ENCODE measurements around the gene GPAM.

Gene GPAM

GRCh38 chr10:112183329-112184051 lies at the start of gene GPAM:
Gene GPAM (minus strand): TSS chr10:112183765. CDS start chr10:112181784, 1,981 bp downstream.
- no peaks in the 10 kb centered on the region for H4K20me1 ChIP-seq (ENCODE audit: insufficient read depth, low read length)
- H3K79me2 ChIP-seq (ENCODE audit: insufficient read depth, low read length) = peaks cover 7% of the 10 kb centered on the region
- ATAC-seq (ENCODE audit: insufficient read depth, low read depth) (peak; percentile 95), DNase-seq (peak; percentile 95)
- TF ChIP-seq EZH2 (IDR thresholded peaks at IDR 0.05; ENCODE audit: borderline replicate concordance, low read depth, low read length, severe bottlenecking) (no peak), CTCF (IDR thresholded peaks at IDR 0.05; ENCODE audit: borderline replicate concordance, extremely low read depth, low read length, poor library complexity, severe bottlenecking) (no peak)
- H3K4me2 ChIP-seq (ENCODE audit: insufficient read depth, low read length) = peak within 1 kb of the TSS; percentile 69
- H3K27me3 ChIP-seq (ENCODE audit: insufficient read depth, low read length, poor library complexity) = no peaks in the 10 kb centered on the region
- peak within 1 kb of the TSS; percentile 41 to 69 for H3K4me3 ChIP-seq (ENCODE audit: low read depth in 1 of 2, low read length in 2 of 2)
- peak within 1 kb of the TSS; percentile 75 for H3K27ac ChIP-seq (ENCODE audit: low read length)
- peak within 1 kb of the TSS; percentile 65 for H3K9ac ChIP-seq (ENCODE audit: low read depth, low read length)
- H3K9me3 ChIP-seq (ENCODE audit: insufficient read depth, low read length, severe bottlenecking) = no peaks in the 10 kb centered on the region
- H3K36me3 ChIP-seq (ENCODE audit: insufficient read depth, low read length) = peaks cover 11% of the 10 kb centered on the region; the same call in 1 of the 2 replicates
- peak within 1 kb of the TSS; percentile 84 for H2AFZ ChIP-seq (ENCODE audit: low read depth, low read length)
- peaks cover 31% of the 10 kb centered on the region for H3K4me1 ChIP-seq (ENCODE audit: insufficient read depth, low read length)

- no peak overlapping the region for H3K4me3 ChIP-seq (ENCODE audit: low read depth in 1 of 2, low read length in 2 of 2)
- no peak for TF ChIP-seq EZH2 (IDR thresholded peaks at IDR 0.05; ENCODE audit: borderline replicate concordance, low read depth, low read length, severe bottlenecking)
- no peak for TF ChIP-seq CTCF (IDR thresholded peaks at IDR 0.05; ENCODE audit: borderline replicate concordance, extremely low read depth, low read length, poor library complexity, severe bottlenecking)
- no peaks in the 10 kb centered on the region for H3K79me2 ChIP-seq (ENCODE audit: insufficient read depth, low read length)
- no peaks in the 10 kb centered on the region for H3K9me3 ChIP-seq (ENCODE audit: insufficient read depth, low read length, severe bottlenecking)
- H3K4me2 ChIP-seq (ENCODE audit: insufficient read depth, low read length) = no peak overlapping the region
- no peaks in the 10 kb centered on the region for H3K4me1 ChIP-seq (ENCODE audit: insufficient read depth, low read length)
- H3K27ac ChIP-seq (ENCODE audit: low read length) = no peak overlapping the region
- peaks cover 5% of the 10 kb centered on the region for H3K27me3 ChIP-seq (ENCODE audit: insufficient read depth, low read length, poor library complexity)
- H3K36me3 ChIP-seq (ENCODE audit: insufficient read depth, low read length) = no peaks in the 10 kb centered on the region
- ATAC-seq (ENCODE audit: insufficient read depth, low read depth) (no peak), DNase-seq (no peak)
- H2AFZ ChIP-seq (ENCODE audit: low read depth, low read length) = no peak overlapping the region
- no peak overlapping the region for H3K9ac ChIP-seq (ENCODE audit: low read depth, low read length)
- no peaks in the 10 kb centered on the region for H4K20me1 ChIP-seq (ENCODE audit: insufficient read depth, low read length)
These were observed 49.1 kb upstream of the GPAM start for GRCh38 chr10:112232670-112233069.

GRCh38 chr10:112231602-112232400 lies 48.2 kb upstream of the GPAM start:
- no peaks in the 10 kb centered on the region for H4K20me1 ChIP-seq (ENCODE audit: insufficient read depth, low read length)
- no peak overlapping the region for H3K9ac ChIP-seq (ENCODE audit: low read depth, low read length)
- H3K4me2 ChIP-seq (ENCODE audit: insufficient read depth, low read length) = no peak overlapping the region
- ATAC-seq (ENCODE audit: insufficient read depth, low read depth) (no peak), DNase-seq (no peak)
- peaks cover 5% of the 10 kb centered on the region for H3K27me3 ChIP-seq (ENCODE audit: insufficient read depth, low read length, poor library complexity)
- H3K79me2 ChIP-seq (ENCODE audit: insufficient read depth, low read length) = no peaks in the 10 kb centered on the region
- H2AFZ ChIP-seq (ENCODE audit: low read depth, low read length) = no peak overlapping the region
- no peaks in the 10 kb centered on the region for H3K36me3 ChIP-seq (ENCODE audit: insufficient read depth, low read length)
- H3K9me3 ChIP-seq (ENCODE audit: insufficient read depth, low read length, severe bottlenecking) = no peaks in the 10 kb centered on the region
- no peak overlapping the region for H3K4me3 ChIP-seq (ENCODE audit: low read depth in 1 of 2, low read length in 2 of 2)
- no peak overlapping the region for H3K27ac ChIP-seq (ENCODE audit: low read length)
- TF ChIP-seq EZH2 (IDR thresholded peaks at IDR 0.05; ENCODE audit: borderline replicate concordance, low read depth, low read length, severe bottlenecking) = no peak
- no peak for TF ChIP-seq CTCF (IDR thresholded peaks at IDR 0.05; ENCODE audit: borderline replicate concordance, extremely low read depth, low read length, poor library complexity, severe bottlenecking)
- no peaks in the 10 kb centered on the region for H3K4me1 ChIP-seq (ENCODE audit: insufficient read depth, low read length)
